ENCODE results near the gene JAZF1.
A peak's percentile ranks its signal among the peaks of the same experiment; 100 is the strongest.

Gene JAZF1

GRCh38 chr7:28075674-28076358 is 104.8 kb downstream of the JAZF1 start:
- DNase-seq (ENCODE audit: low spot score) = no peak

GRCh38 chr7:28072876-28073514 is 107.6 kb downstream of the JAZF1 start:
- no peak for DNase-seq (ENCODE audit: low spot score)

DNA sequence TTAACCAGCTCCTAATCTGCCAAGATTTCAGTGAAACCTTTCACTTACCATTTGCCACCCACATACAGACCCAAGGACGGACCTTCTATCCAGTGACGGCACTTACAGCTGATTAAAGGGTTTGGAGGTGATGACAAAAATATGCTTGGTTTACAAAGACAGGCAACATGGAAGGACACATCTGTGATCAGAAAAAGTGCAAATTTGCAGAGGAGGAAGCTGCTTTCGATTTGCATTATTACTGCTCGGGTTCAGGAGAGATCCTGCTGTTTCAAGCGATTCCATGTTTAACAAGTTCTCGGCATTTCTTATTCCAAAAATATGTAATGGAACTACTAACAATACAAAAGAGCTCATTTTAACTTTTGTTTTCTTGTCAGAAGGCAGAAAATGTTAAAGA is 109.0 kb downstream of the JAZF1 start:
- DNase-seq (ENCODE audit: low spot score) = no peak

DNA sequence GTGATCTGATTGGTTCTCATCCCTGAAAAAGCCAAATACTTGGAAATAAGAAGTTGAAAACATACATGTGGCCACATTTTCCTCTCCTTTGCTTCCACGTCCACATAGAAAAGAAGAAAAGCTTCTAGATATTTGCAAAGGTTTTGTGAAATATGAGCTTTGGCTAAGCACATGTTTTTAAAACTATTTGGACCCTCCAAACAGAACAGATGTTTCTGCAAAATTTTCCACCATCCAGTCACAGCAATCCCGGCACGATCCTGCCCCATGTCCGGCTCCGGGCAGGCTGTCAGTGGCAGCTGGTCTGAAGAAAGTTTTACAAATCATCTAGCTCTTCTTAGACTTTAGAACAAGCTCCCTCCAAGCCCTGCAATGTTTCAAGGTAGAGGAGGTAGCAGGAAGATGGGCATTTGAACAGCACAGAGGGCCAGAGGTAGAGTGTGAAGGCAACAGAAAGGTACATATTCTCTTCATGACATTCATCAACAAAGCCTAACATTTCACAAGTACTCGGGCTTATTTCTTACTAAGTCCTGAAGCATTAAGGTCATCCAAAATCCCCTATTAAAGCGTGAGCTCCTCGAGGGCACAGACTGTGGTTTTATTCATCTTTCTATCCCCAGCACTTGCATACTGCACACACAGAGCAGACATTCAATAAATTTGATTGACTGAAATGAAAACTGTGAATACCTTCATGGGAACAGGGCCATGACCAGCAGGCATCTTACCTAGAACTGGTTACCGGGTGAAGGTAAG is 110.1 kb downstream of the JAZF1 start:
- peak; percentile 65 for DNase-seq (ENCODE audit: low spot score)

GRCh38 chr7:28069807-28070206 is 110.8 kb downstream of the JAZF1 start:
- DNase-seq (ENCODE audit: low spot score) = peak; percentile 70

DNA sequence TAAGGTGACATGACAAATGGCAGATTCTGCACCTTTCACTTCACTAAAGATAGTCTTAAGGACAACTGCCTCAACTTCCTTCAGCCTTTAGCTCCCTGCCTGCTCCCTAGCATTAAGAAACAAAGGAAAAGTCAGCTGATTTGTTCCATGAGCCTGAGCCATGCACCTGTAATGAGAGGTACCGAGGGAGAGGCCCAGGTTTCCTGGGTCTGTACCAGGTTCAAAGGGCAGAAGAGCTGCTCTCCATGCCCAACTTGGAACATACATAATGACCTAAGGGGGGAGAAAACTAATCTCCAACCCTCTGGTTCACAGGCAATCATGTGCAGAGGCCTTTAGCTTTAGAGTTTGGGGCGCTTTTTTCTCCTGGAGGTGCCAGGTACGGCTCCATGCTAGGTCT is 111.2 kb downstream of the JAZF1 start:
- no peak for DNase-seq (ENCODE audit: low spot score)

GRCh38 chr7:28068811-28069216 is 111.8 kb downstream of the JAZF1 start:
- DNase-seq (ENCODE audit: low spot score) = peak; percentile 59

DNA sequence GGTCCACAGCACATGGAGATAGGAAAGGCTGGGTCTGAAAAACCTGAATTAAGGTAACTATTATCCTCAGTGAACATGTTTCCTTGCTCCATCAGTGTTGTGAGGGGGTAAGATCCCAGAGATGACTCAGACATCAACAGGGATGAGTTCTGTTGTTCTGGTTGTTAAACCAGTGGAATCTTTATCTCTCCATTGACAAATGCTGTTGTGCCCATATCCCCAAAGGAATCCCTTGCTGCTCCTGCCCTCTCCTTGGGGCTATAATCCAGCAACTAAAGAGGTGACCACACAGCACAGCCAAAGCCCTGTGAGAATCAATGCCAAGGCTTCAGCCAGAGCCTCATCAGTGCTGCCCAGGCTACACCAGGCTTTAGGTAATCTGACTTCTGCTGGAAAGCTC is 113.4 kb downstream of the JAZF1 start:
- no peak for DNase-seq (ENCODE audit: low spot score)

GRCh38 chr7:28065721-28066285 is 114.8 kb downstream of the JAZF1 start:
- DNase-seq (ENCODE audit: low spot score) = peak; percentile 18

DNA sequence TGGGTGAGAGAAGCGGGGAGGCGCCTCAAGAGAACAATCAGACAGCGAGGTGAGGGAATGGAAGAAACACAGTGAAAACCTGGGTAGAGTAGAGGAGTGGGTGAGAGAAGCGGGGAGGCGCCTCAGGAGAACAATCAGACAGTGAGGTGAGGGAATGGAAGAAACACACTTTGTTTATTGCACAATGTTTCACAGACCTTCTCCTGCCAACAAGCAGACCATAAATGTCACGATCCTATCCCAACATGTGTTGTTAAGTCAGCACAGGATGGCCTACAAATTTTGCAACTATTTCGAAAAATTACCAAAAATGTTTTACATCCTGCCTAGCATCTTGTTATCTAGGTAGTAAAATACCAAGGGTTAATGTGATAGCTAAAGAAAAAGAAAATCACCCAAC is 115.3 kb downstream of the JAZF1 start:
- peak; percentile 49 for DNase-seq (ENCODE audit: low spot score)

GRCh38 chr7:28064437-28064836 is 116.2 kb downstream of the JAZF1 start:
- no peak for DNase-seq (ENCODE audit: low spot score)

DNA sequence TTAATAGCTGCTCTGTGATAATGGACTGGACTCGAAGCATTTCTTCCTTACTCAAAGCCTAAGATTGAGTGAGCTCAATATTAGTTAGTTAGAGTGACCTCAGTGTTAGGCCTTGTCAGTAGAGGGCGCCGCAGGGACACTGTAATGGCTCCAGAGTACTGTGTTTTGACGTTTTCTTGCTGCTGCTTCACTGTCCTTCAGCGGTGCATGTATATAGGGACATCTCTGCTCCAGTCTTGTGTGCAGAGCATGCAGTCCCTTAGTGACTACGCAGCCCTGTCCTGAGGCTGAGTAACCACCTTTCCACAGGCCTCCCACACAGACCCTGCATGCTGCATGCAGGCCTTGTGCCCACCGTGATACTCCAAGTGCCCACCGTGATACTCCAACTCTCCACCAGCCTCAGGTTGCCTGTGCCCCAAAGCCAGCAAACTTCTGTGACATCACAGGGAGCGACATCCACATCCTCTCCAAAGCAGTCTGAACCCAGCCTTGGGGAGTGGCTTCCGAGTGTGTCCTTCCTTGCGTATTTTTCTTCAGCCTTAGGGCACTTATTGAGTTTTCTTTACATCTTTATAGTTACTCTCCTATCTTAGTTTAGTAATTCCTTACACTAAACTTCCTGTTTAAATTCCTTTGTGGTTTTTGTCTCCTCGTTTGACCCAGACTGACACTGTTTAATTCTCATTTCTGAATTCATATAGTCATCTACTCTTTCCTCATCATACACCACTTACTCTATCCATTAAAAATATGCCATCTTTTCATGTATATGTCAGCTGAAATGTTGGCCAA is 118.2 kb downstream of the JAZF1 start:
- DNase-seq (ENCODE audit: low spot score) = peak; percentile 56

- DNase-seq (ENCODE audit: low spot score) = no peak
Measured at GRCh38 chr7:28061824-28062196, 118.8 kb downstream of the JAZF1 start.

DNA sequence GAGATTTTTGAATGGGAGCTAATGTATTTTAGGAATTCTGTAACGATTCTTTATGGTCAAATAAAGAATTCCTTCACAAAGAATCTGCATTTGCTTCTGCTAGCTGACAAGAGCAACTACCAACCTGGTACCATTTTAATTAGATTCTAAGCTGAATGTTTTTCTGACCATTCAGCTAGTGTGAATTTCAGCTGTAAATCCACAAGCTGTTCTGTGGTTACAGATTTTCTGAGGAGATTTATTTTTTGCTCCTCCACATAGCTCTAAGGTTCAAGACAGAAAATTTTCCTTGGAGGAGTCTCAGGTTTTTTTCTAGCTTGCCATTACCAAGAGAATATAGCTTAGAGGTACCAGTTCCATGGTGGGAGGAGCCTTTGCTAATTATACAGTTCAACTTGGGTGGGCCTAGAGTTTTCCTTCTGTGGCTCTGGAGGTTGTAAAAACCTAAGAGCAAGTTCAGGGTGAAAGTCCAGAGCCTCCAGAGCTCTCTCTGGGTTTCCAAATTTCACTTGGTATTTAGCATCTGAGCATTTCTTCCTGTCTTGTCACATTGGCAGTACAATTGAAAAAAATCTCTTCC is 120.1 kb downstream of the JAZF1 start:
- no peak for DNase-seq (ENCODE audit: low spot score)

GRCh38 chr7:28055161-28055544 is 125.4 kb downstream of the JAZF1 start:
- DNase-seq (ENCODE audit: low spot score) = peak; percentile 51

GRCh38 chr7:28054531-28055160 is 125.9 kb downstream of the JAZF1 start:
- no peak for DNase-seq (ENCODE audit: low spot score)

DNA sequence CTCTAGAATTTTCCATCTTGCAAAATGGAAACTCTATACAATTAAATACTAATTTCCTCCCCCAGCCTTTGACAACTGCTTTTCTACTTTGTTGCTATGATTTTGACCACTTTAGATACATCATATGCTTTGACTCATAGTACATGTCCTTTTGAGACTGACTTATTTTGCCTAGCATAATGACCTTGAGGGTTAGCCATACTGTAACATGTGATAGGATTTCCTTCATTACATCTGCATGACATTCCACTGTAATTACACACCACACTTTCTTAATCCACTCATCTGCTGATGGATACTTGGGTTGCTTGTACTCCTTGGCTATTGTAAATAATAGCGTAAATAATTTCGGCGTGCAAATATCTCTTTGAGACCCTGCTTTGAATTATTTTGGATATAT is 127.7 kb downstream of the JAZF1 start:
- DNase-seq (ENCODE audit: low spot score) = no peak

GRCh38 chr7:28048694-28049093 is 131.9 kb downstream of the JAZF1 start:
- no peak for DNase-seq (ENCODE audit: low spot score)

- DNase-seq (ENCODE audit: low spot score) = no peak
Measured at GRCh38 chr7:28046035-28046434, 134.6 kb downstream of the JAZF1 start.

GRCh38 chr7:28045592-28045991 is 135.0 kb downstream of the JAZF1 start:
- no peak for DNase-seq (ENCODE audit: low spot score)

GRCh38 chr7:28044825-28045224 is 135.8 kb downstream of the JAZF1 start:
- DNase-seq (ENCODE audit: low spot score) = no peak

Data from AG20443 (cell line).